Measurements from ENCODE around the gene CAPN7. TPM values are rescaled to one million over a fixed set of nuclear protein-coding genes. Genes with fewer than 3 reads are reported as not detected.

The CAPN7 gene
- 21.6 to 32.5 TPM (median 25.6 TPM) in 5 replicates for total RNA-seq (2022; extraction: Qiagen RNA extraction)

GRCh38 chr3:15205934-15206661, at the start of gene CAPN7:
Gene CAPN7, plus strand, starts transcription at chr3:15206246. Its CDS starts 250 bp downstream, at chr3:15206496.

Other genes starting within 250 kb of the CAPN7 start
- 48.7 to 62.1 TPM (median 60.7 TPM) in 5 replicates for gene MRPS25, start 140.9 kb upstream of the CAPN7 start, total RNA-seq (2022; extraction: Qiagen RNA extraction)
- 8.4 to 10.2 TPM (median 9.4 TPM) in 5 replicates for gene RBSN, start 107.1 kb upstream of the CAPN7 start, total RNA-seq (2022; extraction: Qiagen RNA extraction)
- 15.5 to 16.0 TPM (median 15.7 TPM) in 5 replicates for gene SH3BP5, start 126.3 kb downstream of the CAPN7 start, total RNA-seq (2022; extraction: Qiagen RNA extraction)
- 23.3 to 32.9 TPM (median 24.5 TPM) in 5 replicates for gene METTL6, start 221.3 kb downstream of the CAPN7 start, total RNA-seq (2022; extraction: Qiagen RNA extraction)
- 13.7 to 18.0 TPM (median 15.1 TPM) in 5 replicates for gene EAF1, start 221.4 kb downstream of the CAPN7 start, total RNA-seq (2022; extraction: Qiagen RNA extraction)

Data from A549 treated with AZD2906 at 1 μM for 4 hours (cell line).